ENCODE data around the gene VSIG10.
"Not testable (repeated sequence)": the region's sequence is repeated elsewhere in the genome, so short reads cannot be mapped to it uniquely, and the experiment has no call there.

VSIG10 gene

DNA sequence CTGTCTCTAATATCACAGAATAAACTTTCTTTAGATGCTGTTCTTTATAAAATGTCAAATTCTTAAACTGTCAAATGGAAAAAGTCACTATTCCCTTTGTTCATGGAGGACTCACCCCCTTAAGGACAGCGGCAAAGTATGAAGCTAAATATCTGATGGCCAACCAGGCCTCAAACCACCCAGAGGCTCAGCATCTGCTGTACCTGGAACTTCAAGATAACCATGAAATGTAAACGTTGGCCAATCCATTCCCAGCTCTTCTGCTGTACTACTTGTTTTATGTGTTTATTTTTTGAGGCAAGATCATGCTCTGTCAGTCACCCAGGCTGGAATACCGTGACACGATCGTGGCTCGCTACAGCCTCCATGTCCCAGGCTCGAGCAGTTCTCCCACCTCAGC, 71.6 kb downstream of the VSIG10 start:
- no peak for DNase-seq

DNA sequence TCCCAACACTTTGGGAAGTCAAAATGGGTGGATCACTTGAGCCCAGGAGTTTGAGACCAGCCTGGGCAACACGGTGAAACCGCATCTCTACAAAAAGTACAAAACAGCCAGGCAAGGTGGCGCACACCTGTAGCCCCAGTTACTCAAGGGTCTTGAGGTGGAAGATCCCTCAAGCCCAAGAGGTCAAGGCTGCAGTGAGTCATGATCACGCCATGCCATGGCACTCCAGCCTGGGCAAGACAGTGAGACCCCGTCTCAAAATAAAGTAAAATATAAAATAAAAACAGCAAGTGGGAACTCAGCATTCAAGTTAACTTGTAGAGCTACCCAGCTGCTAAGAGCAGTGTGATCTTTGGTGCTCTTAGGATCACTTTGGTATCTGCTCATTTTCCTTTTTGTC, 74.6 kb downstream of the VSIG10 start:
- DNase-seq: no peak

DNA sequence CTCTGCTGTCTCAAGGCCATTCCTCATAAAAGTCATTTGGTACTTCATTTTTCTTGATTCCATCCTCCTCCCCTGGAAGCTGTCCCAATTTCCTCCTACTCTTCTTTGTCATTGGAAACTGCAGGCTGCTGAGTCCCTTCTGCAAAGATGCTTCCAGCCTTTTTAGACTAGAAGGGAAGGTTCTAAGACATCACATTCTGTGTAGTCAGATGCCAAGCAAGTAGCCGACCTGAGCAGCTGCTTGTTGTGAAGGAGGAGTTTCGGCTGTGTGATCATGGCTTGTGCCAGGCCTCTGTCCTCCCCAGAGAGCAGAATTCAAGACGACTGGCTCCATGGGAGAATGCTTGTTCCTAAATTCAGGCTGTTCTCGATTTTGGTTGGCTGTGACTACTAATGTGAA, 78.6 kb downstream of the VSIG10 start:
- DNase-seq: no peak

DNA sequence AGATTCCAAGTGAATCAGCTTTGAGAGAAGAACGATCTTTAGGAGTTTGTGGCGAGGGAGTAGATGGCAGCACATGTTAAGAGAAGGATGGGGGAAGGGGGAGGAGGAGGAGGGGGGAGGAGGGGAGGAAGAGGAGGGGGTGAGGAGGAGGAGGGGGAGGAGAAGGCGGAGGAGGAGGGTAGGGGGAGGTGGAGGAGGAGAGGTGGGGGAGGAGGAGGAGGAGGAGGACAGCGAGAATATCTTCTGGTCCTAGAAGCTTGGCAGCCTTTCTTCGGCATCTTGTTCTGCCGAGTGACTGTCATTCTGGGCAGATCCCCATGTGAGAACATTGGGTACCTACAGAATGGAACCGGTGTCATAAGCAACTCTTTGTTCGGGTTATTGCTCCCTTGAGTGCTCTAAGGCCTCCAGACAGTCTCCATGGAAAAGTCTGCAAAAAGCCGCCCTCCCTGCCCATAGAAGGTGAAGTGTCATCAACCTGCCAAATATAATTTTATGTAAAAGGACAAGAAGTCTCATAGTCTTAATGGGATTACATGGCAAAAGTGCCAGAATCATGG, 80.4 kb downstream of the VSIG10 start:
- no peak for DNase-seq

DNA sequence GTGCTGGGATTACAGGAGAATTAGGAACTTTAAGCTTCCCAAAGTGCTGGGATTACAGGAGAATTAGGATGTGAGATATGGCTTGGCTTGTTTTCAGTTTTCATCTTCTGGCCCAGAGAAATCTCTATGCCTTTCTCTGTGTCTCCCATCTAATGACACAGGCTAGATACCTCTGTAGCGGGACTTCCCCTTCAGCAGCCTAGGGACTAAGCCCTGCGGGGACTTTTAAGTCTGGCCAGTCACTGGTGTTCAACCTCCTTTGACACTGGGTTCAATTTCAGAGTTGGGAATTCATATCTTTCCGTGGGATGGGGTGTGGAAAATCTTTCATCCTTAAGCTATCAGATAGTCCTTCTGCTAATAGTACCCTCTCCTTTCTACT, 81.1 kb downstream of the VSIG10 start:
- no peak for DNase-seq

DNA sequence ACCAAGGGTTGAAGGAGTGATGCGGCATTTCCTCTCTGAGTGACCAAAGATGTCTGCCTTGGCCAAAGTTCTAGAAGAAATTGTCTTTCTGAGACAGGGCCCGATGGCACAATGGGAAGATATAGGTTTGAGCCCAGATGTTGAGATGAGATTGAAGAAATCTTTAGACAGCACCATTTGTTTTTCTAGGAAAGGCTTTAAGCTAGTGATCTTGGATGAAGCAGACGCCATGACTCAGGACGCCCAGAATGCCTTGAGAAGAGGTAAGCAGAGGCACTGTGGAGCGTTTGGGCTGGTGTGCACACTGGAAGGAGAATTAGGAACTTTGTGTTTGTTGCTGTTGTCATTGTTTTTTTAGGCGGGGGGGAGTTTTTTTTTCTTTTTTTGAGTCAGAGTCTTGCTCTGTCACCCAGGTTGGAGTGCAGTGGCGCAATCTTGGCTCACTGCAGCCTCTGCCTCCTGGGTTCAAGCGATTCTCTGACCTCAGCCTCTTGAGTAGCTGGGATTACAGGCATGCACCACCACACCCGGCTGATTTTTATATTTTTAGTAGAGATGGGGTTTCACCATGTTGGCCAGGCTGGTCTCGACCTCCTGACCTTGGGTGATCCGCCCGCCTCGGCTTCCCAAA, 81.6 kb downstream of the VSIG10 start:
- not testable (repeated sequence) for DNase-seq

DNA sequence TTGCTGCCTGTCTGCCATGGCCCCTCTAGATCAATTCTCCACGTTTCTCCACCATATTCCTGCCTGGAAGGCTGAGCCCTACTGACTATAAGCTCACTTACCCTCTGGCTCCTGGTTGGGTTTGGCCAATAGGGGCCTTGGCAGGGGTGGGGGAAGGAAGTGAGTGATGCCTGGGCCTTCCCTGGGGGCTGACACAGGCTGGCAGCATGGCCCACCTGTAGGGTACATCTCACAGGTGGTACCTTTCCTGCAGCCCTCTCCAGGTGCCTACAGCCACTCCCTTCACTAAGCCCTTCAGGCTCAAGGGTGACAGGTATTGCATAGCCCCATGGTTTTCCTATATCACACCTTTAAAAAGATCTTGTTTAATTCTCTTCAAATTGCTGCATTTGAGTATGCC, 83.8 kb downstream of the VSIG10 start:
- no peak for DNase-seq

DNA sequence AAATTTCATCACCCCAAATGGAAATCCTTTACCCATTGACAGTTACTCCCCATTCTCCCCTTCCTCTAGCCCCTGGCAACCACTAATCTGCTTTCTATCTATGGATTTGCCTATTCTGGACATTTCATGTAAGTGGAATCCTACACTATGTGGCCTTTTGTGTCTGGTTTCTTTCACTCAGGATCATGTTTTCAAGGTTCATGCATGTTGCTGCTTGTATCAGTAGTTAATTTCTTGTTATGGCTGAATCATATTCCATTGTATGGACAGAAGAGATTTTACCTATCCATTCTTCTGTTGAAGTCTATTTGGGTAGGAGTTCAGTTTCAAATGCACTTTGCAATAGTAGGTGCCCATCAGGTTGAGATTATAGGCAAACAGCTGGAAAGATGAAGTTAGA, 85.9 kb downstream of the VSIG10 start:
- DNase-seq: no peak

DNA sequence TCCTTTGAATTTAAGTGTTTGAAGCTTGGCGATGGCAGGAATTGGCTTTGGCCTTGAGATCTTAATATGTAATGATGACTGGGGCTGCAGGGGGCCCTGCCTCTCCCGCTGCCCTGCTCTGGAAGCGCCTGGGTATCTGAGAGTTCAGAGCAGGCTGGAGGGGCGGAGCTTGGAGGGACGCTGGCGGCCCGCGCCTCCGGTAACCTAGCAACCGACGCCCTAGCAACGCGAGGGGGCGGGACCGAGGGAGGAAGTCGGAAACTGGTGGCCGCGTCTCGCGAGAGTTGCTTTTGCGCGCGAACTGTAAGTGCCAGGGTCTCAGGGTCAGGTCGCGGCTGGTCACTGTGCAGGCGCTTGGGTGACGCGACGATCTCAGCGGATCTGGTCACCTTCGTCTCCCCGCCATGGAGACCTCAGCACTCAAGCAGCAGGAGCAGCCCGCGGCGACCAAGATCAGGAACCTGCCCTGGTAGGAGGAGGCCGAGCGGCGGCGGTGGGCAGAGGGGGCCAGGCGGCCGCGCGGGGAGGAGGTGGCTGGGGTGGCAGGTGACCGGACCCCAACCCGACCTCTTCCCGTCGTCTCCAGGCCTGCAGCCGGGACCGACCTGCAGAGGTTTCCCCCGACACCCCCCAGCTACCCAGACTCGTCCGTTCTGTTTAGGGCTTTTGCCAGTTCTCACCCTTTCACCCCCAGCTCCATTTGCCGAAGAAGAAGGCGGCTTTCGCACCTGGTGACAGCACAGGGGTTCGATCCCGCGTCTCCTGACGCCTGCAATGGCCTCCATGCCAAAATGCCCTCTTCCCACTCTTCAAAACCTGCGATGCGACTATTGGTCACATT, 87.2 kb downstream of the VSIG10 start, which contains the start of gene RFC5:
TSS of gene RFC5 (plus strand) at position 280 of the 841 bp plus-strand sequence. CDS start at position 405, 125 bp downstream.
- peak; percentile 97 for DNase-seq

DNA sequence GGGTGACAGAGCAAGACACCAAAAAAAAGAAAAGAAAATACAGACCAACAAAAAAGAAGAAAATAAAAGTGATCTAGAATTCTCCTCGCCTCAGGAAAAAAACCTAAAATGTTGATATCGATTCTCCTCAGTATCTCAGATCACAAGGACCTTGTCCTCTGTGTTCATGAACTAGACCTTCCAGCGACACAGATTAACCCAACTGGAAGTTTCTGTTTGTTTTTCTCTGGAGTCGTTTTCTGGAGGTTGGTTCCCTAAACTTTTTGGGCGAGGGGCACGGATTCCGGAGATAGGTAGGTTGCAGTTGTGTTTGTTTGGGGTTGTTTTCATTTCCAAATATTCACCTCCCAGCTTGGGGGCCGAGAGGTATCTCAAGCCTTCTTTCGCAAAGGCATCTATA, 87.9 kb downstream of the VSIG10 start:
- DNase-seq: no peak

DNA sequence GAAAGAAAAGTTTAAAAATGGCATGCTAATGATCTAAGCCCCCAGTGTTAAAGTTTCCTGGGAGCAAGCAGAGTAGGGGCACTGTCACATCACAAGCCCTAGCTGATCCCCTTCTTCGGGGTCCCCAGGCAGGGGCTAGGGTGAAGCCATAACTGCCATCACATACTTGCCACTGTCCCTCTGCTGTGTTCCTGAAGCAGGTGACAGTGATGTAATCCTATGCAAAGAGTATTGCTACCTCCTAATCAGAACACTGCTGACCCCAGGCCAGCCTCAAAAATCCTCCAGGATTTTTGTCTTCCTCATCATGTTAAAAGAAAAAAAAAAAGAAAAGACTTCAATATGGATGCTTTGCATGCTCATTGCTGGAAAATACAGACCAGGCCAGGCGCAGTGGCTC, 88.5 kb downstream of the VSIG10 start:
- no peak for DNase-seq
